GM10266 (cell line): ENCODE data around the gene PCDHGA7.
"Not testable (repeated sequence)": the region's sequence is repeated elsewhere in the genome, so short reads cannot be mapped to it uniquely, and the experiment has no call there.

Experiments
- DNase-seq: peaks from one replicate; pipeline ENCODE4 v3.0.0; 2012; ENCODE audit errors: extremely low spot score
- CTCF ChIP-seq: IDR thresholded peaks from 2 replicates; pipeline ENCODE4 v1.5.1; 2012; ENCODE audit warnings: mild to moderate bottlenecking, low read depth; ENCODE audit not compliant: control insufficient read depth, insufficient read depth; ENCODE audit errors: missing control alignments

PCDHGA7 gene

DNA sequence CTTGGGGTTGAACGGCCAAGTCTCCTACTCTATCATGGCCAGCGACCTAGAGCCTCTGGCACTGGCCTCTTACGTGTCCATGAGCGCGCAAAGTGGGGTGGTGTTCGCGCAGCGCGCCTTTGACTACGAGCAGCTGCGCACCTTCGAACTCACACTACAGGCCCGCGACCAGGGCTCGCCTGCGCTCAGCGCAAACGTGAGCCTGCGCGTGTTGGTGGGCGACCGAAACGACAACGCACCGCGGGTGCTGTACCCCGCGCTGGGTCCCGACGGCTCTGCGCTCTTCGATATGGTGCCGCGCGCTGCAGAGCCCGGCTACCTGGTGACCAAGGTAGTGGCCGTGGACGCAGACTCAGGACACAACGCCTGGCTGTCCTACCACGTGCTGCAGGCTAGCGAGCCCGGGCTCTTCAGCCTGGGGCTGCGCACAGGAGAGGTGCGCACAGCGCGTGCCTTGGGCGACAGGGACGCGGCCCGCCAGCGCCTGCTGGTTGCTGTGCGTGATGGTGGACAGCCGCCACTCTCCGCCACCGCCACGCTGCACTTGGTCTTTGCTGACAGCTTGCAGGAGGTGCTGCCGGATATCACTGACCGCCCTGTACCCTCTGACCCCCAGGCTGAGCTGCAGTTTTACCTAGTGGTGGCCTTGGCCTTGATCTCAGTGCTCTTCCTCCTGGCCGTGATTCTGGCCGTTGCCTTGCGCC lies 17.2 kb downstream of the PCDHGA7 start:
- TF ChIP-seq CTCF, result no peak
- no peak for DNase-seq

GRCh38 chr5:141402553-141403243 lies 20.2 kb downstream of the PCDHGA7 start, which contains the start of gene PCDHGA9:
PCDHGA9 (plus strand) TSS chr5:141402778; CDS start chr5:141402953, 175 bp downstream.
- DNase-seq, result no peak
- TF ChIP-seq CTCF, result peak; percentile 31

DNA sequence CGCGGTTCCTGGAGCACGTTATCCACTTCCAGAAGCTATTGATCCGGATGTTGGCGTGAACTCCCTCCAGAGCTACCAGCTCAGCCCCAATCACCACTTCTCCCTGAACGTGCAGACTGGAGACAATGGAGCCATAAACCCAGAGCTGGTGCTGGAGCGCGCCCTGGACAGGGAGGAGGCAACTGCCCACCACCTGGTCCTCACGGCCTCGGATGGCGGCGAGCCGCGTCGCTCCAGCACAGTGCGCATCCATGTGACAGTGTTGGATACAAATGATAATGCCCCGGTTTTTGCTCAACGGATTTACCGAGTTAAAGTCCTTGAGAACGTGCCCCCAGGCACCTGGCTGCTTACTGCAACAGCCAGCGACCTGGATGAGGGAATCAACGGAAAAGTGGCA lies 20.8 kb downstream of the PCDHGA7 start:
- DNase-seq, result no peak
- no peak for TF ChIP-seq CTCF

DNA sequence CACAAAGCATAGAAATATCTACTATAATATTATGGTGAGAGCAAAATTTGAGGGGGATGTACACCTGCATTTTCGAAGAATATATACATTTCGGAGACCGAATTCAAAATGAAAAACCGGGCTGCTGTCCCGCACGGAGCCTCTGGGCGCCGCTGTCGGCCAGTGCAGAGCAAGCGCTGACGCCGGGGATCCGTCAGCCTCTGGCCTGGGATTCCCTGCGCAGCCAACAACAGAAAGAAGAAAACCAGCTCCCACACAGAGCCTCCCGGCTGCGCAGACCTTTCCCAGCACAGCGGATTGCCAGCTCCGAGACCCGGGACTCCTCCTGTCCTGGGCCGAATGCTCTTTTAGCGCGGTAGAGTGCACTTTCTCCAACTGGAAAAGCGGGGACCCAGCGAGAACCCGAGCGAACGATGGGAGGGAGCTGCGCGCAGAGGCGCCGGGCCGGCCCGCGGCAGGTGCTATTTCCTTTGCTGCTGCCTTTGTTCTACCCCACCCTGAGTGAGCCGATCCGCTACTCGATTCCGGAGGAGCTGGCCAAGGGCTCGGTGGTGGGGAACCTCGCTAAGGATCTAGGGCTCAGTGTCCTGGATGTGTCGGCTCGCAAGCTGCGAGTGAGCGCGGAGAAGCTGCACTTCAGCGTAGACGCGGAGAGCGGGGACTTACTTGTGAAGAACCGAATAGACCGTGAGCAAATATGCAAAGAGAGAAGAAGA lies 25.4 kb downstream of the PCDHGA7 start, which contains the start of gene PCDHGB6:
PCDHGB6 (plus strand) TSS at position 232 of the 716 bp plus-strand sequence; CDS start at position 414, 182 bp downstream.
- peak; percentile 27 for TF ChIP-seq CTCF
- DNase-seq, result not testable (repeated sequence)

DNA sequence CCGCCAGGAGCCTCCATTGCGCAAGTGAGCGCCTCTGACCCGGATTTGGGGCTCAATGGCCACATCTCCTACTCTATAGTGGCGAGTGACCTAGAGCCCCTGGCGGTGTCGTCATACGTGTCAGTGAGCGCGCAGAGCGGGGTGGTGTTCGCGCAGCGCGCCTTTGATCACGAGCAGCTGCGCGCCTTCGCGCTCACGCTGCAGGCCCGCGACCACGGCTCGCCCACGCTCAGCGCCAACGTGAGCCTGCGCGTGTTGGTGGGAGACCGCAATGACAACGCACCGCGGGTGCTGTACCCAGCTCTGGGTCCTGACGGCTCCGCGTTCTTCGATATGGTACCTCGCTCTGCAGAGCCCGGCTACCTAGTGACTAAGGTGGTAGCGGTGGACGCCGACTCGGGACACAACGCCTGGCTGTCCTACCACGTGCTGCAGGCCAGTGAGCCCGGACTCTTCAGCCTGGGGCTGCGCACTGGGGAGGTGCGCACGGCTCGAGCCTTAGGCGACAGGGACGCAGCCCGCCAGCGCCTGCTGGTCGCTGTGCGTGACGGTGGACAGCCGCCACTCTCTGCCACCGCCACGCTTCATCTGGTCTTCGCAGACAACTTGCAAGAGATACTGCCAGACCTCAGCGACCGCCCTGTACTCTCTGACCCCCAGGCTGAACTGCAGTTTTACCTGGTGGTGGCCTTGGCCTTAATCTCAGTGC lies 27.2 kb downstream of the PCDHGA7 start:
- no peak for DNase-seq
- TF ChIP-seq CTCF, result no peak

DNA sequence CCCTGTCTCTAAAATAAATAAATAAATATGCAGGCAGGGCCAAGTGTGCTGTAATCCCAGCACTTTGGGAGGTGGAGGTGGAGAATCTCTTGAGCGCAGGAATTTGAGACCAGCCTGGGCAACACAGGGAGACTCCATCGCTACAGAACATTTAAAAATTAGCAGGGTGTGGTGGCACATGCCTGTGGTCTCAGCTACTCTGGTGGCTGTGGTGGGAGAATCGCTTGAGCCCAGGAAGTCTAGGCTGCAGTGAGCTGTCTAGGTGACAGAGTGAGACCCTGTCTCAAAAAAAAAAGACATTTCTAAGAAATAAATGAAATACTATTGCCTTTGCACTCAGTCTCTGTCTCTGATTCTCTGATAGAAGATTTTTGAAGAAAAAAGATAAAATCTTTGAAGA lies 29.0 kb downstream of the PCDHGA7 start:
- no peak for DNase-seq
- no peak for TF ChIP-seq CTCF
